SJCRH30 (cell line): ENCODE data around the gene MPDU1. TPM values are rescaled to one million over a fixed set of nuclear protein-coding genes. Genes with fewer than 3 reads are reported as not detected.
"Not testable (repeated sequence)": the region's sequence is repeated elsewhere in the genome, so short reads cannot be mapped to it uniquely, and the experiment has no call there.

ENCODE experiments used
- DNase-seq, 2 experiments: peaks; one replicate each; pipeline ENCODE4 v3.0.0-alpha.2; 2015 to 2020
- H3K27ac ChIP-seq: fragments of 250-450 bp; sonication (Bioruptor Pico); 2 replicates; pipeline ENCODE4 v1.5.1; 2020; ENCODE audit warnings: mild to moderate bottlenecking, moderate library complexity
- H3K27me3 ChIP-seq: fragments of 250-450 bp; sonication (Bioruptor Pico); 2 replicates; pipeline ENCODE4 v1.5.1; 2020; ENCODE audit warnings: mild to moderate bottlenecking, moderate library complexity
- H3K36me3 ChIP-seq: fragments of 250-450 bp; sonication (Bioruptor Pico); 2 replicates; pipeline ENCODE4 v1.5.1; 2020; ENCODE audit warnings: mild to moderate bottlenecking, moderate library complexity
- H3K4me1 ChIP-seq: fragments of 250-450 bp; sonication (Bioruptor Pico); 2 replicates; pipeline ENCODE4 v1.5.1; 2020; ENCODE audit warnings: mild to moderate bottlenecking, moderate library complexity
- H3K4me3 ChIP-seq: fragments of 250-450 bp; sonication (Bioruptor Pico); 2 replicates; pipeline ENCODE4 v1.5.1; 2020; ENCODE audit warnings: mild to moderate bottlenecking, moderate library complexity
- H3K9me3 ChIP-seq: fragments of 250-450 bp; sonication (Bioruptor Pico); replicated peaks from 2 replicates; pipeline ENCODE4 v1.5.1; 2020; ENCODE audit warnings: mild to moderate bottlenecking, moderate library complexity
- total RNA-seq: library from RNA; depleted of rRNA; stranded (reverse); fragments of >200 nt; shearing (Covaris generic); gene quantifications from 2 replicates; pipeline ENCODE4 v1.2.3, GENCODE V29; 2014

MPDU1 gene
- total RNA-seq, 1 experiment from 2014 or later: 44.1 TPM

- no peak overlapping the region for H3K27ac ChIP-seq
- H3K27me3 ChIP-seq: no peaks in the 10 kb centered on the region
- no peak overlapping the region for H3K4me3 ChIP-seq
- peaks cover 11% of the 10 kb centered on the region for H3K36me3 ChIP-seq
- H3K4me1 ChIP-seq: peaks cover 7% of the 10 kb centered on the region; the same call in 1 of the 2 replicates
- DNase-seq: no peak
- no peaks in the 10 kb centered on the region for H3K9me3 ChIP-seq
Measured at GRCh38 chr17:7586673-7587419, 3.2 kb downstream of the MPDU1 start.

GRCh38 chr17:7587420-7588151, 3.9 kb downstream of the MPDU1 start:
- Histone ChIP-seq H3K36me3 (peaks cover 16% of the 10 kb centered on the region), H3K27ac (no peak overlapping the region), H3K4me3 (no peak overlapping the region), H3K4me1 (peaks cover 7% of the 10 kb centered on the region; the same call in 1 of the 2 replicates), H3K9me3 (no peaks in the 10 kb centered on the region), H3K27me3 (no peaks in the 10 kb centered on the region)
- DNase-seq: peak; percentile 44 to 57

DNA sequence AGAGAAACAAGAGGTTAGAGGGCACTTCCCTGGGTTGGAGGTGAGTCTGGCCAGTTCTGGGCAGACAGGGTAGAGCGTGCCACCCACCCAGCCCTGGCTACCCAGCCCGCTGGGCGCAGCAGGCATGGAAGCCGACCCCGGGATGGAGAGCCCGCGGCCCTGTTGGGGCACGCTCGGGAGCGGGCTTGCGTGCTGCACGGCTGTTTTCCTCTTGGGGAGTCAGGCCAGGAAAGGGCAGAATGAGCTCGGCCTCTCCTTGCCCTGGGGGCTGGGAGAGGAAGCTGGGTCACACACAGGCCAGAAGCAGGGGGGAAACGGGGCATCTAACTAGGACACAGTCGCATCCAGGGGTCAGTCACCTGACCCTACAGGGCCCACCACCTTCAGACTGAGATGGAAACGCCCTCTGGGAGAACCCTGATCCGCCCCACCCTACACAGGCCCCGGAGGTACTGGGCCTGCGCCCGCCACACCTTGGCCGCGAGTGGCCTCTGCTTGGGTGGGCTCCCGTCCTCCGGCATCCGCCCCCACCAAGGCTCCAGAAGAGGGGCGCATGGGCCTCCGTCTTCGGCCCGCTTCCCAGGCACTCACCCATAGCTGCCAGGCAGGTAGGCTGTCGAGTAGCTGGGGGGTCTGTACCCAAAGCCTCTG, 5.0 kb downstream of the MPDU1 start:
- H3K4me3 ChIP-seq: no peak overlapping the region
- H3K36me3 ChIP-seq: peaks cover 25% of the 10 kb centered on the region
- DNase-seq: no peak
- H3K27ac ChIP-seq: no peak overlapping the region
- H3K27me3 ChIP-seq: no peaks in the 10 kb centered on the region
- no peaks in the 10 kb centered on the region for H3K9me3 ChIP-seq
- H3K4me1 ChIP-seq: 0 out of 2 replicates have a peak, but pooled peaks cover 2% of the 10 kb centered on the region

- Histone ChIP-seq H3K9me3 (no peaks in the 10 kb centered on the region), H3K36me3 (peaks cover 32% of the 10 kb centered on the region), H3K27ac (no peak overlapping the region), H3K4me1 (0 out of 2 replicates have a peak, but pooled peaks cover 2% of the 10 kb centered on the region), H3K4me3 (no peak overlapping the region), H3K27me3 (no peaks in the 10 kb centered on the region)
- no peak for DNase-seq
Measured at GRCh38 chr17:7589204-7589868, 5.7 kb downstream of the MPDU1 start.

- H3K9me3 ChIP-seq: no peaks in the 10 kb centered on the region
- no peak for DNase-seq
- peaks cover 37% of the 10 kb centered on the region for H3K36me3 ChIP-seq
- H3K27ac ChIP-seq: peak within 1 kb of the TSS; percentile 14; the same call in 1 of the 2 replicates
- no peak within 1 kb of the TSS for H3K4me3 ChIP-seq
- 0 out of 2 replicates have a peak, but pooled peaks cover 2% of the 10 kb centered on the region for H3K4me1 ChIP-seq
- no peaks in the 10 kb centered on the region for H3K27me3 ChIP-seq
Measured at GRCh38 chr17:7589891-7590691, 6.4 kb downstream of the MPDU1 start, which contains the start of gene SOX15. Gene SOX15, minus strand, starts transcription at chr17:7590094. Its CDS starts 418 bp downstream, at chr17:7589676.

DNA sequence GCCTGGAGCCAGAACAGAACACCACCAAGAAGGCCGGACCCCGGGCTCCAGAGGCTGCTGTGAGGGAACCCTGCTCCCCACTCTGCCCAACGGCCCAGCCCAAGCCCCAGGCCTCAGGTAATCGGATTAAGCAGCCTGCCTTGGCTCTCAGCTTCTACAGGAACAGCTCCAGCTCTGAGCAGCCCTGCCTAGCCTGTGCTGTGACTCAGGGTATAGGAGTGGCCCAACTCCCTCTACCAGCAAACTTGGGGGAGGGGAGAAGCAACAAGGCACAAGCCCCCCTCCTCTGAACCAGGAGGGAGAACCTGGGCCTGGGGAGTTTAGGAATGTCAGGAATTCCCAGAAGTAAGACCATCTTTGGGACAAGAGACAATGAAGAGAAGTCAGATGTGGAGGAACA, 7.1 kb downstream of the MPDU1 start:
- Histone ChIP-seq H3K36me3 (peaks cover 37% of the 10 kb centered on the region), H3K4me3 (no peak overlapping the region), H3K9me3 (no peaks in the 10 kb centered on the region), H3K27ac (peak overlapping the region; percentile 14; the same call in 1 of the 2 replicates), H3K4me1 (0 out of 2 replicates have a peak, but pooled peaks cover 2% of the 10 kb centered on the region), H3K27me3 (no peaks in the 10 kb centered on the region)
- no peak for DNase-seq

GRCh38 chr17:7591596-7591995, 7.9 kb downstream of the MPDU1 start:
- H3K4me3 ChIP-seq: no peak overlapping the region
- no peak overlapping the region for H3K27ac ChIP-seq
- DNase-seq: no peak
- 0 out of 2 replicates have a peak, but pooled peaks cover 2% of the 10 kb centered on the region for H3K4me1 ChIP-seq
- no peaks in the 10 kb centered on the region for H3K27me3 ChIP-seq
- no peaks in the 10 kb centered on the region for H3K9me3 ChIP-seq
- H3K36me3 ChIP-seq: peaks cover 37% of the 10 kb centered on the region

- H3K36me3 ChIP-seq: peaks cover 37% of the 10 kb centered on the region
- H3K27ac ChIP-seq: no peak overlapping the region
- H3K9me3 ChIP-seq: no peaks in the 10 kb centered on the region
- H3K4me3 ChIP-seq: no peak overlapping the region
- DNase-seq: no peak
- 0 out of 2 replicates have a peak, but pooled peaks cover 2% of the 10 kb centered on the region for H3K4me1 ChIP-seq
- H3K27me3 ChIP-seq: no peaks in the 10 kb centered on the region
Measured at GRCh38 chr17:7592422-7593021, 8.9 kb downstream of the MPDU1 start.

DNA sequence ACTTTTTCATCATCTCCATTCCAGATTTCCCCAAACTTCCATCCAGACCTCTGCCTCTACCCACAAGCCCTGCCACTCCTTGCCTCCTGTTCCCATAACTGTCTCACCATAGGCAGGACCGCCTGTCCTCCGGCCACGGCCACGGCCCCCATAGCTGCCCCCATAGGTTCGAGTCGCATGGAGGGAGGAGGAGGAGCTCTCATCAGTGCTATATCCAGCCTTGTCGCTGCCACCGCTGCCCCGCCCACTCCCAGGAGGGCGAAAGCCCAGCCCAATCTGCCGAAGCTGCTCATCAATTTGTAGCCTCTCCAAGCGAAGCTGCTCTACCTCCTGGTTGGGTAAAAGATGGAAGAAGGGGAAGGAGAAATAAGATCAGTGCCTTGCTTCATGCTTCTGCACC, 9.6 kb downstream of the MPDU1 start:
- Histone ChIP-seq H3K27me3 (no peaks in the 10 kb centered on the region), H3K36me3 (peaks cover 37% of the 10 kb centered on the region), H3K9me3 (no peaks in the 10 kb centered on the region), H3K4me3 (no peak overlapping the region), H3K27ac (no peak overlapping the region), H3K4me1 (0 out of 2 replicates have a peak, but pooled peaks cover 2% of the 10 kb centered on the region)
- no peak for DNase-seq

DNA sequence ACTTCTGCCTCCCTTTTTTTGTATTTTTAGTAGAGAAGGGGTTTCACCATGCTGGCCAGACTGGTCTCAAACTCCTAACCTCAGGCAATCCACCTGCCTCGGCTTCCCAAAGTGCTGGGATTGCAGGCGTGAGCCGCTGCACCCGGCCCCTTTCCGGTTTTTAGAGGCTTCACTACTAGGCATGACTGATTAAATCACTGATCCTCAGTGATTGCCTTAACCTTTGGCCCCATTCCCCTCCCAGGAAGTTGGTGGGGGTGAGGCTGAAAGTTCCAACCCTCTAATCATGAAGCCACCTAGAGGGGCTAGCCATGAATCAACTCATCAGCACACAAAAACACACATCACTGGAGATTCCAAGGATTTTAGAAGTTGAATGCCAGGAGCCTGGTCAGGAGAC, 13.9 kb downstream of the MPDU1 start:
- not testable (repeated sequence) for DNase-seq, H3K4me3 ChIP-seq, H3K27ac ChIP-seq, H3K9me3 ChIP-seq, H3K27me3 ChIP-seq, H3K4me1 ChIP-seq
- peaks cover 29% of the 10 kb centered on the region for H3K36me3 ChIP-seq

DNA sequence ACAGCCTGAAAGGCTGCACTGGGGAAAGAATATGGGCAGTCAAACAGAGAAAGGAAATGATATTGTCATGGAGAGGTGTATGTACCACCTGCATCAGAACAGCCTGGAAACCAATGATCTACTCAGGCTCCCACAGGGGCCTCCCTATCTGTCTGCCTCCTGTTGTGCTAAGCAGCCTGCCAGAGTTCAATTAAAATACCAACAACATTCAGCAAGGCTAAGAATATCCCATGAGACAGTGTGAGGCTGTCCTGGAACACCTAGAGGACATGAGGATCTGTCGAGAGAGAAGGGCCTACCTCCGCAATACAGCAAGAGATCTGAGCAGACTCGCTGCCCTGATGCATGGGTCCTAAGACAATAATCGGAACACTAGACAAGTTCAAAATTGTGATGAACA, 22.6 kb downstream of the MPDU1 start:
- Histone ChIP-seq H3K36me3 (peaks cover 2% of the 10 kb centered on the region; the same call in 1 of the 2 replicates), H3K27ac (no peak overlapping the region)

DNA sequence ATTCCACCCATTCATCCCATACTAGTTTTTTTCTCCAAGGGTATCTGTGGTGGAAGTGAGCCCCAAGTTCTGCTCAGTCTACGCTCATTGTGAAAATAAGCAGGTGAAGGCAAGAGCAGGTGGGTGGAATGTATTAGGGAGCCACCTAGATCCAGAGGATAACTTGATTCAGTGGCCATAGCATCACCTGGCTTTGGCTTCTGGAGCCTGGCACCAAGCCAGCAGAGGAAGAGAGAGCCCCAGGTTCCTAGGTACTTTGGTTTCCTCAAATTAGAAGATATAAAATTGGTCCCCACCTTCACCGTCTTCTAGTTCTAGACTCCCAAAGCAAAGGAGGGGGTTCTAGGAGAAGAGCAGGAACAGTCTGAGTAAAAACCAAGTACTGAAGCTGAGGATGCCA, 27.0 kb downstream of the MPDU1 start:
- Histone ChIP-seq H3K27ac (no peak overlapping the region), H3K36me3 (no peaks in the 10 kb centered on the region)

More for the DNA sequence above, 22.6 kb downstream of the MPDU1 start:
- Histone ChIP-seq H3K9me3 (no peaks in the 10 kb centered on the region), H3K27me3 (no peaks in the 10 kb centered on the region), H3K4me1 (no peaks in the 10 kb centered on the region), H3K4me3 (no peak overlapping the region)
- DNase-seq: no peak

GRCh38 chr17:7611635-7612293, 28.1 kb downstream of the MPDU1 start:
- H3K27ac ChIP-seq: no peak overlapping the region
- H3K4me1 ChIP-seq: peaks cover 6% of the 10 kb centered on the region; the same call in 1 of the 2 replicates
- no peak for DNase-seq
- no peaks in the 10 kb centered on the region for H3K36me3 ChIP-seq
- no peaks in the 10 kb centered on the region for H3K9me3 ChIP-seq
- H3K4me3 ChIP-seq: no peak overlapping the region
- H3K27me3 ChIP-seq: no peaks in the 10 kb centered on the region

More for the DNA sequence above, 27.0 kb downstream of the MPDU1 start:
- Histone ChIP-seq H3K4me3 (no peak overlapping the region), H3K27me3 (no peaks in the 10 kb centered on the region), H3K4me1 (peaks cover 6% of the 10 kb centered on the region; the same call in 1 of the 2 replicates), H3K9me3 (no peaks in the 10 kb centered on the region)
- DNase-seq: no peak
